HepG2 (cell line): Measurements from ENCODE around the gene ADSL. TPM values are rescaled to one million over a fixed set of nuclear protein-coding genes. Genes with fewer than 3 reads are reported as not detected.

ENCODE experiments used
- ATAC-seq: fragments of 200-7000 bp; cut with Tn5 transposase; 3 replicates; pipeline ENCODE4 v1.9.1; 2020; ENCODE audit warnings: mild to moderate bottlenecking, moderate library complexity
- BruUV-seq: library from RNA; stranded (reverse); fragments of 400-500 nt; replicated peaks from 2 replicates; lab custom pipeline; 2021; lab: Mats Ljungman, UMichigan
- CTCF ChIA-PET: fragments of 300-600 bp; formaldehyde crosslinking; extraction: SDS; loops from one replicate; lab custom pipeline; 2021; ENCODE audit warnings: low total read pairs, inconsistent platforms, low intra/inter-chr PET ratio; lab: Yijun Ruan, JAX
- POLR2A ChIA-PET: fragments of 350-600 bp; sonication (Branson Sonifier 250); formaldehyde crosslinking; loops from one replicate; lab custom pipeline; 2020; ENCODE audit warnings: antibody characterized with exemption, inconsistent platforms; lab: Yijun Ruan, JAX
- DNase-seq: peaks from one replicate; pipeline ENCODE4 v3.0.0-alpha.2; 2015; ENCODE audit warnings: low spot score
- FAIRE-seq: peaks from 3 replicates; lab custom pipeline; 2011; peaks lifted over from hg19 to GRCh38; lab: Jason Lieb, UNC
- H2AFZ ChIP-seq: one replicate; pipeline ENCODE4 v1.6.1; 2011; ENCODE audit warnings: low read length, inconsistent platforms
- H3K27ac ChIP-seq: fragments of 300-600 bp; 3 replicates; pipeline ENCODE4 v1.8.0; 2011; ENCODE audit warnings: mixed run types, mild to moderate bottlenecking, mixed read lengths, low read length, inconsistent platforms; ENCODE audit not compliant: insufficient read depth; ENCODE audit errors: extremely low read length
- H3K27me3 ChIP-seq, 2 experiments: fragments of 200-600 bp in 1 of 2; 2 replicates in 1 of 2; 3 replicates in 1 of 2; pipeline versions ENCODE4 v1.6.0 to v1.8.0; 2011; ENCODE audit warnings: low read length in 2 of 2, mild to moderate bottlenecking in 2 of 2, moderate library complexity in 2 of 2, inconsistent platforms in 1 of 2; ENCODE audit not compliant: insufficient read depth in 2 of 2, control insufficient read depth in 1 of 2
- H3K36me3 ChIP-seq, 2 experiments: fragments of 200-600 bp in 1 of 2; replicated peaks in 1 of 2; 2 replicates in 1 of 2; 3 replicates in 1 of 2; pipeline versions ENCODE4 v1.5.1 to v1.8.0; 2011; ENCODE audit warnings: low read length in 2 of 2, inconsistent platforms in 1 of 2; ENCODE audit not compliant: insufficient read depth in 2 of 2, control insufficient read depth in 1 of 2
- H3K4me1 ChIP-seq: 2 replicates; pipeline ENCODE4 v1.5.1; 2012; ENCODE audit warnings: low read length, inconsistent platforms; ENCODE audit not compliant: insufficient read depth
- H3K4me2 ChIP-seq: 2 replicates; pipeline ENCODE4 v1.6.0; 2011; ENCODE audit warnings: low read depth, low read length, inconsistent platforms
- H3K4me3 ChIP-seq, 3 experiments: fragments of 200-600 bp in 1 of 3; sonication (generic), shearing (Covaris generic) in 1 of 3; replicated peaks in 1 of 3; 2 replicates each; pipeline ENCODE4 v1.5.1; 2011 to 2016; ENCODE audit warnings: low read length in 3 of 3, inconsistent platforms in 2 of 3, low read depth in 2 of 3, mild to moderate bottlenecking in 2 of 3, control low read depth in 1 of 3, mixed read lengths in 1 of 3; ENCODE audit not compliant: insufficient read depth in 1 of 3
- H3K79me2 ChIP-seq: one replicate; pipeline ENCODE4 v1.6.1; 2011; ENCODE audit warnings: low read length, inconsistent platforms; ENCODE audit not compliant: insufficient read depth
- H3K9ac ChIP-seq: 2 replicates; pipeline ENCODE4 v1.6.0; 2011; ENCODE audit warnings: mild to moderate bottlenecking, low read depth, low read length, inconsistent platforms; ENCODE audit not compliant: insufficient read depth
- H3K9me3 ChIP-seq: 2 replicates; pipeline ENCODE4 v1.5.1; 2012; ENCODE audit warnings: mild to moderate bottlenecking, low read length
- H4K20me1 ChIP-seq: 2 replicates; pipeline ENCODE4 v1.6.0; 2011; ENCODE audit warnings: inconsistent platforms, mild to moderate bottlenecking, low read length, moderate library complexity; ENCODE audit not compliant: insufficient read depth
- DBP ChIP-seq: sonication (generic); formaldehyde crosslinking; IDR thresholded peaks from 2 replicates; pipeline ENCODE4 v1.4.0; 2020; ENCODE audit warnings: missing genetic modification reagents; ENCODE audit errors: not compliant biosample characterization
- ELF1 ChIP-seq: sonication (generic); formaldehyde crosslinking; IDR thresholded peaks from 2 replicates; pipeline ENCODE4 v1.4.0; 2020; ENCODE audit warnings: missing genetic modification reagents
- ERF ChIP-seq: IDR thresholded peaks from 2 replicates; pipeline ENCODE4 v1.6.1; 2018; ENCODE audit warnings: missing biosample characterization, missing genetic modification reagents
- MAX ChIP-seq: IDR thresholded peaks from 2 replicates; pipeline ENCODE4 v1.6.1; 2012; ENCODE audit warnings: inconsistent platforms
- MBNL3 ChIP-seq: fragments of 250-450 bp; sonication (Bioruptor Pico); conservative IDR thresholded peaks from 2 replicates; pipeline ENCODE4 v1.8.0; 2022; ENCODE audit warnings: mild to moderate bottlenecking, inconsistent platforms
- MED1 ChIP-seq: sonication (generic); formaldehyde crosslinking; IDR thresholded peaks from 2 replicates; pipeline ENCODE4 v1.4.0; 2020; ENCODE audit warnings: missing genetic modification reagents
- MXI1 ChIP-seq: IDR thresholded peaks from 3 replicates; pipeline ENCODE4 v1.6.1; 2012; ENCODE audit warnings: low read depth, low read length, inconsistent platforms, borderline replicate concordance
- NR1H2 ChIP-seq: sonication (generic); formaldehyde crosslinking; IDR thresholded peaks from 2 replicates; pipeline ENCODE4 v1.8.1; 2022; ENCODE audit warnings: low read depth, missing genetic modification reagents, borderline replicate concordance
- TAF1 ChIP-seq: sonication (generic); formaldehyde crosslinking; IDR thresholded peaks from 2 replicates; pipeline ENCODE4 v1.4.0; 2020; ENCODE audit warnings: missing genetic modification reagents
- THYN1 ChIP-seq: sonication (generic); formaldehyde crosslinking; IDR thresholded peaks from 2 replicates; pipeline ENCODE4 v1.8.1; 2023; ENCODE audit warnings: low read depth, mild to moderate bottlenecking, moderate library complexity, missing genetic modification reagents, borderline replicate concordance
- ZFP36 ChIP-seq: fragments of 150-350 bp; IDR thresholded peaks from 2 replicates; pipeline ENCODE4 v1.6.1; 2018; ENCODE audit warnings: borderline replicate concordance, low read length, low read depth; ENCODE audit not compliant: partially characterized antibody
- ZNF101 ChIP-seq: sonication (generic); formaldehyde crosslinking; IDR thresholded peaks from 2 replicates; pipeline ENCODE4 v1.4.0; 2020; ENCODE audit warnings: mild to moderate bottlenecking, low read depth, missing genetic modification reagents, borderline replicate concordance
- ZNF160 ChIP-seq: sonication (generic); formaldehyde crosslinking; IDR thresholded peaks from 2 replicates; pipeline ENCODE4 v1.8.0; 2022; ENCODE audit warnings: mild to moderate bottlenecking, inconsistent platforms, missing genetic modification reagents
- ZNF17 ChIP-seq: sonication (generic); formaldehyde crosslinking; IDR thresholded peaks from 2 replicates; pipeline ENCODE4 v1.5.0; 2020; ENCODE audit warnings: mild to moderate bottlenecking, missing genetic modification reagents
- ZNF510 ChIP-seq: sonication (generic); formaldehyde crosslinking; IDR thresholded peaks from 2 replicates; pipeline ENCODE4 v1.4.0; 2020; ENCODE audit warnings: low read depth, mild to moderate bottlenecking, missing genetic modification reagents
- ZNF556 ChIP-seq: sonication (generic); formaldehyde crosslinking; IDR thresholded peaks from 2 replicates; pipeline ENCODE4 v1.4.0; 2020; ENCODE audit warnings: mild to moderate bottlenecking, missing genetic modification reagents, borderline replicate concordance
- ZNF629 ChIP-seq: sonication (generic); formaldehyde crosslinking; conservative IDR thresholded peaks from 2 replicates; pipeline ENCODE4 v1.5.0; 2020; ENCODE audit warnings: missing genetic modification reagents
- ZNF768 ChIP-seq: sonication (generic); formaldehyde crosslinking; IDR thresholded peaks from 2 replicates; pipeline ENCODE4 v1.4.0; 2020; ENCODE audit warnings: missing genetic modification reagents
- ZNF816 ChIP-seq: sonication (generic); formaldehyde crosslinking; IDR thresholded peaks from 2 replicates; pipeline ENCODE4 v1.8.0; 2022; ENCODE audit warnings: missing genetic modification reagents, mild to moderate bottlenecking, borderline replicate concordance
- WGBS: methylation state at CpG from one replicate; pipeline ENCODE4 v1.1.6; 2017; ENCODE audit warnings: low lambda C conversion rate; 5-methylcytosine and 5-hydroxymethylcytosine counted together
- in situ Hi-C: cut with HindIII; loops from 2 replicates; pipeline ENCODE4 v1.10.0; 2017; ENCODE audit warnings: low pct_unique_long_range_greater_than_20kb; ENCODE audit not compliant: extremely low pct_ligation_motif_present
- intact Hi-C: fragments of 100-400 bp; cut with micrococcal nuclease; formaldehyde crosslinking; loops from one replicate; pipeline ENCODE4 v1.10.0; 2022; ENCODE audit not compliant: unreplicated experiment
- polyA plus RNA-seq, 8 experiments: library from polyadenylated mRNA; depleted of rRNA in 3 of 8; stranded (reverse) in 7 of 8; unstranded in 1 of 8; fragments of >200 nt; fragmentation: Illumina TruSeq in 4 of 8; extraction: Trizol in 4 of 8; gene quantifications; 2 replicates each; pipeline versions ENCODE4 v1.2.1 to v1.2.3, GENCODE V29; 2011 to 2016; ENCODE audit warnings: low read depth in 4 of 8, missing spikeins in 1 of 8, mixed read lengths in 1 of 8; ENCODE audit not compliant: insufficient read depth in 1 of 8
- total RNA-seq, 5 experiments: library from RNA; depleted of rRNA; stranded (reverse); fragments of >200 nt; fragmentation: Illumina TruSeq; extraction: Trizol; gene quantifications; 2 replicates each; pipeline ENCODE4 v1.2.3, GENCODE V29; 2016; ENCODE audit warnings: low read depth in 1 of 5

ADSL gene
- total and polyA plus RNA-seq, 2 of the 13 experiments (the other 11 are each of a cell fraction or from before 2014, with no cell fraction given): 123 to 174 TPM

- BruUV-seq: no TSS peak
- Histone ChIP-seq H3K79me2 (no peaks in the 10 kb centered on the region), H3K4me1 (no peaks in the 10 kb centered on the region), H4K20me1 (no peaks in the 10 kb centered on the region), H3K27me3 (no peaks in the 10 kb centered on the region), H3K4me2 (no peak overlapping the region), H3K27ac (no peak overlapping the region), H3K9ac (no peak overlapping the region), H3K4me3 (no peak overlapping the region), H2AFZ (no peak overlapping the region), H3K9me3 (no peaks in the 10 kb centered on the region), H3K36me3 (peaks cover 39 to 79% of the 10 kb centered on the region in 2 experiments; a peak in 4 of 5 replicates)
- no peak for FAIRE-seq
- in situ Hi-C loops: no loop called here
- intact Hi-C loops: no loop called here
- DNase-seq: no peak
- ChIA-PET CTCF (no interaction called here), POLR2A (no interaction called here)
- ATAC-seq: no peak
- WGBS: 85% methylated on average over 4 of the region's 18 CpGs
- TF ChIP-seq ZNF816 (CRISPR knock-in tag): no peak
- TF ChIP-seq ZNF629 (CRISPR knock-in tag): no peak
- TF ChIP-seq MXI1: no peak
- no peak for TF ChIP-seq ZNF101 (CRISPR knock-in tag)
- TF ChIP-seq ZFP36: no peak
- TF ChIP-seq ZNF556 (CRISPR knock-in tag): no peak
- no peak for TF ChIP-seq ZNF768 (CRISPR knock-in tag)
- TF ChIP-seq ZNF160 (CRISPR knock-in tag): no peak
- TF ChIP-seq ZNF17 (CRISPR knock-in tag): no peak
Observed at GRCh38 chr22:40420341-40421081, 74.2 kb downstream of the ADSL start.

GRCh38 chr22:40421082-40421350 lies 74.7 kb downstream of the ADSL start:
- H2AFZ ChIP-seq: no peak overlapping the region
- intact Hi-C loops (no loop called here), in situ Hi-C loops (no loop called here)
- no peaks in the 10 kb centered on the region for H3K9me3 ChIP-seq
- ATAC-seq (no peak), FAIRE-seq (no peak), DNase-seq (no peak)
- ChIA-PET CTCF (no interaction called here), POLR2A (no interaction called here)
- no peaks in the 10 kb centered on the region for H3K4me1 ChIP-seq
- H3K27ac ChIP-seq: no peak overlapping the region
- peaks cover 41 to 84% of the 10 kb centered on the region in 2 experiments; a peak in 4 of 5 replicates for H3K36me3 ChIP-seq
- WGBS: 97% methylated on average over 4 of the region's 4 CpGs
- no peak overlapping the region for H3K4me3 ChIP-seq
- H3K27me3 ChIP-seq: no peaks in the 10 kb centered on the region
- BruUV-seq: no TSS peak
- H3K79me2 ChIP-seq: no peaks in the 10 kb centered on the region
- H3K4me2 ChIP-seq: no peak overlapping the region
- H4K20me1 ChIP-seq: no peaks in the 10 kb centered on the region
- H3K9ac ChIP-seq: no peak overlapping the region
- no peak for TF ChIP-seq MBNL3 (CRISPR knock-in tag)
- no peak for TF ChIP-seq DBP (CRISPR knock-in tag)
- TF ChIP-seq TAF1 (CRISPR knock-in tag): no peak
- no peak for TF ChIP-seq ERF
- TF ChIP-seq NR1H2 (CRISPR knock-in tag): no peak
- TF ChIP-seq ELF1 (CRISPR knock-in tag): no peak
- TF ChIP-seq THYN1 (CRISPR knock-in tag): no peak
- no peak for TF ChIP-seq ZNF510 (CRISPR knock-in tag)
- no peak for TF ChIP-seq MAX
- TF ChIP-seq MED1 (CRISPR knock-in tag): no peak
